Measurements from ENCODE around the gene NR3C2. TPM values are rescaled to one million over a fixed set of nuclear protein-coding genes. Genes with fewer than 3 reads are reported as not detected.

Gene NR3C2
- total RNA-seq, 1 experiment from 2014 or later: 0.16 TPM

GRCh38 chr4:148161601-148162000 lies 280.6 kb downstream of the NR3C2 start:
- Mint-ChIP-seq H3K4me3 (ENCODE audit: unreplicated experiment) (no peak overlapping the region), H3K9me3 (ENCODE audit: unreplicated experiment) (no peaks in the 10 kb centered on the region), H3K36me3 (ENCODE audit: insufficient read depth, unreplicated experiment) (no peaks in the 10 kb centered on the region), H3K27ac (ENCODE audit: unreplicated experiment) (no peak overlapping the region), H3K27me3 (ENCODE audit: insufficient read depth, unreplicated experiment) (no peaks in the 10 kb centered on the region), H3K4me1 (ENCODE audit: low read depth, unreplicated experiment) (peaks cover 21% of the 10 kb centered on the region)
- DNase-seq: no peak
- BruUV-seq (replicated peaks): no TSS peak
- intact Hi-C loops (cut with micrococcal nuclease; ENCODE audit: unreplicated experiment): no loop called here
- H3K4me3 ChIP-seq (ENCODE audit: low read depth, low read length): no peak overlapping the region
- H3K36me3 ChIP-seq (ENCODE audit: control insufficient read depth, insufficient read depth, low read length): no peaks in the 10 kb centered on the region
- H3K9me3 ChIP-seq: no peaks in the 10 kb centered on the region
- ChIA-PET POLR2A (no interaction called here), CTCF (no interaction called here)
- TF ChIP-seq CTCF (IDR thresholded peaks at IDR 0.05; ENCODE audit: insufficient read depth in 1 of 2, low read depth in 1 of 2, low read length in 1 of 2, severe bottlenecking in 1 of 2, unreplicated experiment in 1 of 2): no peak
- peaks cover 31% of the 10 kb centered on the region for H3K4me1 ChIP-seq
- no peaks in the 10 kb centered on the region for H3K27me3 ChIP-seq (replicated peaks; ENCODE audit: control insufficient read depth, insufficient read depth, low read length)

- intact Hi-C loops (cut with micrococcal nuclease; ENCODE audit: unreplicated experiment): loop anchor here (2.0 kb wide), 1 partner anchor 235 kb away; no protein-coding TSS in a partner anchor
- H3K36me3 ChIP-seq (ENCODE audit: control insufficient read depth, insufficient read depth, low read length): no peaks in the 10 kb centered on the region
- H3K27me3 ChIP-seq (replicated peaks; ENCODE audit: control insufficient read depth, insufficient read depth, low read length): no peaks in the 10 kb centered on the region
- H3K9me3 ChIP-seq: no peaks in the 10 kb centered on the region
- Mint-ChIP-seq H3K4me3 (ENCODE audit: unreplicated experiment) (no peak overlapping the region), H3K9me3 (ENCODE audit: unreplicated experiment) (no peaks in the 10 kb centered on the region), H3K4me1 (ENCODE audit: low read depth, unreplicated experiment) (peaks cover 21% of the 10 kb centered on the region), H3K27me3 (ENCODE audit: insufficient read depth, unreplicated experiment) (no peaks in the 10 kb centered on the region), H3K36me3 (ENCODE audit: insufficient read depth, unreplicated experiment) (no peaks in the 10 kb centered on the region), H3K27ac (ENCODE audit: unreplicated experiment) (no peak overlapping the region)
- no peak for DNase-seq
- ChIA-PET POLR2A (no interaction called here), CTCF (no interaction called here)
- H3K4me3 ChIP-seq (ENCODE audit: low read depth, low read length): no peak overlapping the region
- BruUV-seq (replicated peaks): no TSS peak
- H3K4me1 ChIP-seq: peaks cover 29% of the 10 kb centered on the region
- no peak for TF ChIP-seq CTCF (IDR thresholded peaks at IDR 0.05; ENCODE audit: insufficient read depth in 1 of 2, low read depth in 1 of 2, low read length in 1 of 2, severe bottlenecking in 1 of 2, unreplicated experiment in 1 of 2)
These were observed 282.4 kb downstream of the NR3C2 start for GRCh38 chr4:148159793-148160192.

GRCh38 chr4:148154769-148155168 lies 287.4 kb downstream of the NR3C2 start:
- ChIA-PET POLR2A (no interaction called here), CTCF (no interaction called here)
- no peak for DNase-seq
- H3K4me3 ChIP-seq (ENCODE audit: low read depth, low read length): no peak overlapping the region
- no TSS peak for BruUV-seq (replicated peaks)
- no peaks in the 10 kb centered on the region for H3K9me3 ChIP-seq
- no peaks in the 10 kb centered on the region for H3K27me3 ChIP-seq (replicated peaks; ENCODE audit: control insufficient read depth, insufficient read depth, low read length)
- Mint-ChIP-seq H3K27ac (ENCODE audit: unreplicated experiment) (no peak overlapping the region), H3K4me1 (ENCODE audit: low read depth, unreplicated experiment) (no peaks in the 10 kb centered on the region), H3K27me3 (ENCODE audit: insufficient read depth, unreplicated experiment) (peaks cover 3% of the 10 kb centered on the region), H3K36me3 (ENCODE audit: insufficient read depth, unreplicated experiment) (no peaks in the 10 kb centered on the region), H3K4me3 (ENCODE audit: unreplicated experiment) (no peak overlapping the region), H3K9me3 (ENCODE audit: unreplicated experiment) (no peaks in the 10 kb centered on the region)
- intact Hi-C loops (cut with micrococcal nuclease; ENCODE audit: unreplicated experiment): no loop called here
- H3K36me3 ChIP-seq (ENCODE audit: control insufficient read depth, insufficient read depth, low read length): no peaks in the 10 kb centered on the region
- no peaks in the 10 kb centered on the region for H3K4me1 ChIP-seq
- TF ChIP-seq CTCF (IDR thresholded peaks at IDR 0.05; ENCODE audit: insufficient read depth in 1 of 2, low read depth in 1 of 2, low read length in 1 of 2, severe bottlenecking in 1 of 2, unreplicated experiment in 1 of 2): no peak
